WI38 (cell line): ENCODE measurements around the gene CFAP161.
"Not testable (repeated sequence)": the region's sequence is repeated elsewhere in the genome, so short reads cannot be mapped to it uniquely, and the experiment has no call there.

Experiments used
- H3K4me3 ChIP-seq: 2 replicates; pipeline ENCODE4 v1.5.1; 2011; ENCODE audit warnings: low read depth, mild to moderate bottlenecking, control low read depth, low read length
- CTCF ChIP-seq: IDR thresholded peaks from 2 replicates; pipeline ENCODE4 v1.5.1; 2012; ENCODE audit warnings: low read depth, mild to moderate bottlenecking, control low read depth, low read length

The CFAP161 gene

DNA sequence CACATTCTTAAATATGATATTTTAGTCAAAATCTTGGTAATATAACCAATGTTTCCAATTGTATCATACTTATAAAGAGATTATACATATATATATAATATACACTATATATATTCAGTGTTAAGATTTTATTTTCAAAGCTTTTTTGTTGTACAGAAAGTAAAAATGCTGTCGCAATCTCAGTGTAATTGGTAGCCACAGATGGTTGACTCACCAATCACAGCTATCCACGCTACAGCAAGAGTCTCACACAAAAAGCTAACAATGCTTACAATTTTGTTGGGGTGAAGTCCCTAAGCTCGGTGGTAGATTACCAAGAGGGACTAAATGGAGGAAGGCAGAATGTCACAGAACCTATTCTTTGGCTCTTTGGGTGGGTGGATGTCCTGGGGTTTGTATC, 16.9 kb upstream of the CFAP161 start:
- no peak for TF ChIP-seq CTCF
- no peak overlapping the region for H3K4me3 ChIP-seq

GRCh38 chr15:81117581-81117980, 16.5 kb upstream of the CFAP161 start:
- no peak overlapping the region for H3K4me3 ChIP-seq
- TF ChIP-seq CTCF = no peak

- no peak for TF ChIP-seq CTCF
- no peak overlapping the region for H3K4me3 ChIP-seq
Observed at GRCh38 chr15:81118361-81118760, 15.7 kb upstream of the CFAP161 start.

DNA sequence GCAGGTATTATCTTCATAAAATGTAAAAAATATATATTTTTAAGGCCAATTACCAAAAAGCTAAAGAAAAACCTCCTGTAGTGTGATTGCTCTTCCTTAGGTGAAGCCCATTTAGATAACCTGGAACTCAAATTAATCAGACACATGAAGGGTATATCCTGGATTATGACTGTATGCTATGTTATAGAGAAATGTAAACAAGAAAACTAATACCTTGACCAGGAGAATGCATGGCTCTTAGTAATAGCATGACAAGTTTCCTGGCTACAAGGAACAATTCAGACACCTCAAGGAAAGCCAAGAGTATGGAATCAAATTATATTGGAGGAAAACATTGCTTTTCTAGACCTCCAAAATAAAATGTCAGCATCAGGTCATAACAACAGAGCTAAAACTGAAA, 14.0 kb upstream of the CFAP161 start:
- H3K4me3 ChIP-seq = no peak overlapping the region
- TF ChIP-seq CTCF = no peak

GRCh38 chr15:81126892-81127291, 7.2 kb upstream of the CFAP161 start:
- no peak for TF ChIP-seq CTCF
- no peak overlapping the region for H3K4me3 ChIP-seq

GRCh38 chr15:81141478-81141877, 7.4 kb downstream of the CFAP161 start:
- H3K4me3 ChIP-seq = not testable (repeated sequence)

DNA sequence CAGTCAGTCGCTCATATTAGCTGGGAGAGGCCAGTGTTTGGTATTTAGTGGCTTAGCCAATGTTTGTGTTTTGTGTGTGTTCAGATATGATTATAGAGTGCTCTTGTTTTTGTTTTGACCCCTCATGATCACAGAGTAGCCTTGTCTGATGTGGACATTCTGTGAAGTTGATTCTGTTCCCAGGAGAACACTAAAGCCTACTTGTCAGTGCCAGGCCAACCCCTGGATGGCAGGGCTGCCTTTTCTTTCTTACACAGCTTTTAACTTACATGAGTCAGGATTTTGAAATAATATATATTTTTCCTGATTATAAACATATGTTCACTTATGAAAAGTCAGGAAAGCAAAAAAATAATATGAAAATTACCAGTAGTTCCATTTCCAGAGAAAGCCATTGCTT, 11.9 kb downstream of the CFAP161 start:
- no peak for TF ChIP-seq CTCF
- H3K4me3 ChIP-seq = no peak overlapping the region

DNA sequence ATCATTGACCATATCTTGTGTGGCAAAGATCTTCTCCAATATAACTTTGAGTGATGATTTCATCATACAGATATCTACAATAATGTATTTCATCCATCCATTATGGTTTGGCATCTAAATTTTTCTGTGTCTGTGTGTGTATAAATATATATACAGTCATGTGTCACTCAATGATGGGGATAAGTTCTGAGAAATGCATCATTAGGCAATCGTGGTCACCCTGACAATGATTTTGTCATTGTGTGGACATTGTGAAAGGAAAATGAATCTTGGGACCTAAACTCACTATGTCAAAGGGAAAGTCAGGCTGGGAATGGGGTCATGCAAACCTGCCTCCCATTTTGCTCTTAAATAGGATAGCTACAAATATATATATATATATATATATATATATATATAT, 12.4 kb downstream of the CFAP161 start:
- no peak for TF ChIP-seq CTCF
- no peak overlapping the region for H3K4me3 ChIP-seq
